PC-3 (cell line): ENCODE results near the gene BACE2. TPM values are rescaled to one million over a fixed set of nuclear protein-coding genes. Genes with fewer than 3 reads are reported as not detected.

Source experiments
- ATAC-seq: fragments of 200-7000 bp; cut with Tn5 transposase; 2 replicates; pipeline ENCODE4 v1.9.1; 2020; ENCODE audit warnings: mild to moderate bottlenecking, moderate library complexity
- BruUV-seq: library from RNA; stranded (reverse); fragments of 400-500 nt; replicated peaks from 2 replicates; lab custom pipeline; 2021; lab: Mats Ljungman, UMichigan
- CTCF ChIA-PET: fragments of 300-600 bp; sonication (Branson Sonifier 250); formaldehyde crosslinking; loops from one replicate; lab custom pipeline; 2022; ENCODE audit warnings: antibody characterized with exemption; lab: Charles Lee
- POLR2A ChIA-PET: fragments of 300-600 bp; sonication (Branson Sonifier 250); formaldehyde crosslinking; loops from one replicate; lab custom pipeline; 2022; ENCODE audit warnings: antibody characterized with exemption; ENCODE audit not compliant: unreplicated experiment; lab: Charles Lee
- DNase-seq: peaks from one replicate; pipeline ENCODE4 v3.0.0-alpha.2; 2015
- H2AFZ ChIP-seq: fragments of 300-600 bp; sonication (generic); 2 replicates; pipeline ENCODE4 v1.6.0; 2016; ENCODE audit warnings: antibody characterized with exemption, low read length
- H3F3A ChIP-seq: fragments of 300-600 bp; sonication (generic); one replicate; pipeline ENCODE4 v1.6.0; 2017; ENCODE audit warnings: antibody characterized with exemption, low read length, control low read depth, mild to moderate bottlenecking; ENCODE audit not compliant: unreplicated experiment
- H3K27ac ChIP-seq: fragments of 300-600 bp; sonication (generic); 2 replicates; pipeline ENCODE4 v1.5.1; 2016; ENCODE audit warnings: mild to moderate bottlenecking, low read length
- H3K27me3 ChIP-seq: fragments of 300-600 bp; sonication (generic); 2 replicates; pipeline ENCODE4 v1.6.1; 2016; ENCODE audit warnings: low read length, mixed read lengths
- H3K36me3 ChIP-seq: fragments of 300-600 bp; sonication (generic); 2 replicates; pipeline ENCODE4 v1.6.1; 2016; ENCODE audit warnings: low read depth, mixed run types, low read length, mixed read lengths
- H3K4me1 ChIP-seq: fragments of 300-600 bp; sonication (generic); 2 replicates; pipeline ENCODE4 v1.5.1; 2016; ENCODE audit warnings: low read length; ENCODE audit not compliant: insufficient read depth
- H3K4me2 ChIP-seq: fragments of 300-600 bp; sonication (generic); 2 replicates; pipeline ENCODE4 v1.6.0; 2016; ENCODE audit warnings: low read length
- H3K4me3 ChIP-seq: fragments of 300-600 bp; sonication (generic); 2 replicates; pipeline ENCODE4 v1.5.1; 2016; ENCODE audit warnings: mild to moderate bottlenecking, low read length, mixed read lengths
- H3K79me2 ChIP-seq: fragments of 300-600 bp; sonication (generic); 2 replicates; pipeline ENCODE4 v1.6.1; 2017; ENCODE audit warnings: low read length, mixed read lengths
- H3K9ac ChIP-seq: fragments of 300-600 bp; sonication (generic); 2 replicates; pipeline ENCODE4 v1.6.0; 2016; ENCODE audit warnings: mild to moderate bottlenecking, low read length
- H3K9me2 ChIP-seq: fragments of 300-600 bp; sonication (generic); replicated peaks from 2 replicates; pipeline ENCODE4 v1.6.1; 2016; ENCODE audit warnings: mixed run types, low read length, mixed read lengths
- H3K9me3 ChIP-seq: fragments of 300-600 bp; sonication (generic); 2 replicates; pipeline ENCODE4 v1.6.1; 2016; ENCODE audit warnings: low read length, mixed read lengths
- H4K20me1 ChIP-seq: fragments of 300-600 bp; sonication (generic); 2 replicates; pipeline ENCODE4 v1.6.1; 2016; ENCODE audit warnings: low read length, mixed read lengths
- EZH2 ChIP-seq: fragments of 300-600 bp; sonication (generic); IDR thresholded peaks from one replicate; pipeline ENCODE4 v1.6.1; 2017; ENCODE audit warnings: antibody characterized with exemption, mild to moderate bottlenecking, low read length; ENCODE audit not compliant: unreplicated experiment
- EZH2phosphoT487 ChIP-seq: fragments of 300-600 bp; sonication (generic); IDR thresholded peaks from 2 replicates; pipeline ENCODE4 v1.6.1; 2018; ENCODE audit warnings: mild to moderate bottlenecking, antibody characterized with exemption, low read length, borderline replicate concordance
- intact Hi-C: fragments of 100-400 bp; cut with micrococcal nuclease; formaldehyde crosslinking; loops from 2 replicates; pipeline ENCODE4 v1.9.0; 2023
- total RNA-seq: library from RNA; depleted of rRNA; stranded (reverse); fragments of >200 nt; gene quantifications from 2 replicates; pipeline ENCODE4 v1.2.3, GENCODE V29; 2014
- TF ChIP-seq, protein P1 (sequence below): fragments of 300-600 bp; sonication (generic); conservative IDR thresholded peaks from 2 replicates; pipeline ENCODE4 v1.5.1; 2017; ENCODE audit warnings: antibody characterized with exemption, low read depth, mild to moderate bottlenecking, low read length

The BACE2 gene
- total RNA-seq, 1 experiment from 2014 or later: 89.2 TPM

DNA sequence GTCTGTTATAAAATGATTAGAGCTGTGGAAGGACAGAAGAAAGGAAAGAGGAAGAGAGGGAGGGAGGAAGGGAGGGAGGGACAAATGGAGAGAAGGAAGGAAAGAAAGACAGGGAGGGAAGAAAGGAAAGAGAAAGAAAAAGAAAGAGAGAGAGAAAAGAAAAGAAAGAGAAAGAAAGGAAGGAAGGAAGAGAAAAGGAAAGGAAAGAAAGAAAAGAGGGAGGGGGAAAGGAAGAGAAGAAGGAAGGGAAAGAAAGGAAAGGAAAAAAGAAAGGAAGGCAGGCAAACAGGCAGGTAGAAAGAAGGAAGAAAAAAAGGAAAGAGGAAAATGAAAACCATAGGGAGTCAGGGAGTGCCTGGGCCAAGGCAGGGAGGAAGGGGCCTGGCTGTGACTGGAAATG lies 14.5 kb upstream of the BACE2 start:
- no peaks in the 10 kb centered on the region for H3K36me3 ChIP-seq
- no peaks in the 10 kb centered on the region for H3K9me2 ChIP-seq
- H3K9me3 ChIP-seq: no peaks in the 10 kb centered on the region; the same call in 1 of the 2 replicates
- no peaks in the 10 kb centered on the region for H4K20me1 ChIP-seq
- H3F3A ChIP-seq: no peaks in the 10 kb centered on the region
- TF ChIP-seq EZH2phosphoT487 (no peak), EZH2 (no peak)
- TF ChIP-seq, protein P1, sequence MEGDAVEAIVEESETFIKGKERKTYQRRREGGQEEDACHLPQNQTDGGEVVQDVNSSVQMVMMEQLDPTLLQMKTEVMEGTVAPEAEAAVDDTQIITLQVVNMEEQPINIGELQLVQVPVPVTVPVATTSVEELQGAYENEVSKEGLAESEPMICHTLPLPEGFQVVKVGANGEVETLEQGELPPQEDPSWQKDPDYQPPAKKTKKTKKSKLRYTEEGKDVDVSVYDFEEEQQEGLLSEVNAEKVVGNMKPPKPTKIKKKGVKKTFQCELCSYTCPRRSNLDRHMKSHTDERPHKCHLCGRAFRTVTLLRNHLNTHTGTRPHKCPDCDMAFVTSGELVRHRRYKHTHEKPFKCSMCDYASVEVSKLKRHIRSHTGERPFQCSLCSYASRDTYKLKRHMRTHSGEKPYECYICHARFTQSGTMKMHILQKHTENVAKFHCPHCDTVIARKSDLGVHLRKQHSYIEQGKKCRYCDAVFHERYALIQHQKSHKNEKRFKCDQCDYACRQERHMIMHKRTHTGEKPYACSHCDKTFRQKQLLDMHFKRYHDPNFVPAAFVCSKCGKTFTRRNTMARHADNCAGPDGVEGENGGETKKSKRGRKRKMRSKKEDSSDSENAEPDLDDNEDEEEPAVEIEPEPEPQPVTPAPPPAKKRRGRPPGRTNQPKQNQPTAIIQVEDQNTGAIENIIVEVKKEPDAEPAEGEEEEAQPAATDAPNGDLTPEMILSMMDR: no peak
- BruUV-seq: no TSS peak
- no peaks in the 10 kb centered on the region for H3K79me2 ChIP-seq
- no peak overlapping the region for H3K4me3 ChIP-seq
- no peak for ATAC-seq
- POLR2A ChIA-PET: no interaction called here
- intact Hi-C loops: no loop called here
- no peak overlapping the region for H2AFZ ChIP-seq
- no peaks in the 10 kb centered on the region for H3K27me3 ChIP-seq
- no peaks in the 10 kb centered on the region for H3K4me1 ChIP-seq
- H3K9ac ChIP-seq: no peak overlapping the region
- H3K4me2 ChIP-seq: no peak overlapping the region
- CTCF ChIA-PET: interaction anchor here (0.5 kb wide), 1 partner anchor 32 kb away, joined by 3 read pairs; no protein-coding TSS in a partner anchor
- no peak overlapping the region for H3K27ac ChIP-seq
- DNase-seq: no peak

DNA sequence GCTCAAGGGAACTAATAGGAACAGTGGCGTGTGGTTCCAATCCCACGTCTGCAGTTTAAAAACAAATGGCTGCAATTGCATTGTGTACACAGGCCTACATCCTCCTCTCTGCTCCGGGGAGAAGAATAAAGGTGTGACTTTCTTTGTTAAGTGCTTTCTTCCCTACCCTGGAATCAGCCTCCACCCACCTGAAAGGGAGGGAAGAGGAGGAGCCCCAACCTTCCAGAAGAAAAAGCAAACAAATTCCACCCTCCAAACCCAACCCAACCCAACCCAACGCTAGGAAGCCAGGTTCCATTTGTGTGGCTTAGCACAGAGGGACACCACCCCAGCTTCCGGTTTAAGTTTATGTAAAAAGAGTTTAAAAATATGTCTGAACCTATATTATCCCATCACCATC lies 11.8 kb upstream of the BACE2 start:
- intact Hi-C loops: no loop called here
- CTCF ChIA-PET: no interaction called here
- DNase-seq: no peak

DNA sequence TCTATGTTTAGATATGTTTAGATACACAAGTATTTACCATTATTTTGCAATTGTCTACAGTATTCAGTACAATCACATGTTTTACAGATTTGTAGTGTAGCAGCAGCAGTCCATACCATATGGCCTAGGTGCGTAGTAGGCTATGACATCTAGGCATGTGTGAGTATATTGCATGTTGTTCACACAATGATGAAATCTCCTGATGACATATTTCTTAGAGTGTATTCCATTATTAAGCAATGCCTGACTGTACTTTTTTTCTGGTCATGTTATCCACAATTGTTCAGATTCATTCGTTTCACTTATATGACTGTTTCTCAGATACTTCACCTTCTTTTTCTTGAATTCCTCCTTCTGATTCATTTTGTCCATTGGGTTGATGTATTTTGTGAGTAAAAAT lies 9.9 kb upstream of the BACE2 start:
- BruUV-seq: no TSS peak
- no peak overlapping the region for H2AFZ ChIP-seq
- CTCF ChIA-PET: no interaction called here
- TF ChIP-seq EZH2phosphoT487: no peak
- no peak for TF ChIP-seq EZH2
- TF ChIP-seq, protein P1: no peak
- no peak overlapping the region for H3K9ac ChIP-seq
- no peaks in the 10 kb centered on the region for H3K9me2 ChIP-seq
- H3F3A ChIP-seq: no peaks in the 10 kb centered on the region
- POLR2A ChIA-PET: no interaction called here
- no peaks in the 10 kb centered on the region for H4K20me1 ChIP-seq
- H3K36me3 ChIP-seq: no peaks in the 10 kb centered on the region
- H3K79me2 ChIP-seq: no peaks in the 10 kb centered on the region
- H3K4me1 ChIP-seq: no peaks in the 10 kb centered on the region
- DNase-seq: no peak
- no peaks in the 10 kb centered on the region for H3K9me3 ChIP-seq
- H3K27me3 ChIP-seq: no peaks in the 10 kb centered on the region
- no peak for ATAC-seq
- no peak overlapping the region for H3K27ac ChIP-seq
- no peak overlapping the region for H3K4me2 ChIP-seq
- intact Hi-C loops: no loop called here
- no peak overlapping the region for H3K4me3 ChIP-seq

More for the DNA sequence above, 11.8 kb upstream of the BACE2 start:
- TF ChIP-seq, protein P1: no peak
- Histone ChIP-seq H3K36me3 (no peaks in the 10 kb centered on the region), H3K4me3 (no peak overlapping the region), H3K4me1 (no peaks in the 10 kb centered on the region), H3K4me2 (no peak overlapping the region), H3K79me2 (no peaks in the 10 kb centered on the region), H3K9me2 (no peaks in the 10 kb centered on the region), H4K20me1 (no peaks in the 10 kb centered on the region), H3F3A (no peaks in the 10 kb centered on the region), H3K9ac (no peak overlapping the region), H3K27me3 (no peaks in the 10 kb centered on the region), H3K27ac (no peak overlapping the region), H2AFZ (no peak overlapping the region), H3K9me3 (no peaks in the 10 kb centered on the region)
- POLR2A ChIA-PET: no interaction called here
- no peak for ATAC-seq
- BruUV-seq: no TSS peak
